Hematopoietic multipotent progenitor cell treated with erythropoietin and hydrocortisone succinate and interleukin-3 and kit ligand, for 6 days (in vitro differentiated cells): ENCODE data around the gene SYNJ2.

Experiments
- DNase-seq: peaks from one replicate; pipeline ENCODE4 v3.0.0-alpha.2; 2015

Gene SYNJ2

GRCh38 chr6:157982102-157982562 lies 469 bp downstream of the SYNJ2 start:
- peak; percentile 57 for DNase-seq

- DNase-seq = peak; percentile 14
Observed at GRCh38 chr6:157982563-157983405, 1.1 kb downstream of the SYNJ2 start.

GRCh38 chr6:157983406-157984119 lies 1.9 kb downstream of the SYNJ2 start:
- DNase-seq = no peak

- no peak for DNase-seq
Observed at GRCh38 chr6:157984128-157984527, 2.5 kb downstream of the SYNJ2 start.

GRCh38 chr6:157984686-157985225 lies 3.1 kb downstream of the SYNJ2 start:
- no peak for DNase-seq

GRCh38 chr6:157985378-157986155 lies 3.9 kb downstream of the SYNJ2 start:
- no peak for DNase-seq

- DNase-seq = no peak
Observed at GRCh38 chr6:157987788-157988699, 6.4 kb downstream of the SYNJ2 start.

GRCh38 chr6:157988700-157989063 lies 7.0 kb downstream of the SYNJ2 start:
- no peak for DNase-seq

- no peak for DNase-seq
Observed at GRCh38 chr6:157989541-157990289, 8.1 kb downstream of the SYNJ2 start.

- no peak for DNase-seq
Observed at GRCh38 chr6:157990321-157991066, 8.8 kb downstream of the SYNJ2 start.

- no peak for DNase-seq
Observed at GRCh38 chr6:157991067-157991432, 9.4 kb downstream of the SYNJ2 start.

GRCh38 chr6:157993076-157993475 lies 11.4 kb downstream of the SYNJ2 start:
- DNase-seq = no peak

GRCh38 chr6:157994125-157994795 lies 12.6 kb downstream of the SYNJ2 start:
- no peak for DNase-seq

GRCh38 chr6:157995458-157995857 lies 13.8 kb downstream of the SYNJ2 start:
- no peak for DNase-seq

- no peak for DNase-seq
Observed at GRCh38 chr6:157996201-157996712, 14.6 kb downstream of the SYNJ2 start.

GRCh38 chr6:157996918-157997702 lies 15.4 kb downstream of the SYNJ2 start:
- no peak for DNase-seq

- no peak for DNase-seq
Observed at GRCh38 chr6:157997893-157998608, 16.4 kb downstream of the SYNJ2 start.

GRCh38 chr6:157998707-157999167 lies 17.1 kb downstream of the SYNJ2 start:
- DNase-seq = no peak
